Measurements from ENCODE around the gene CTSK. TPM values are rescaled to one million over a fixed set of nuclear protein-coding genes. Genes with fewer than 3 reads are reported as not detected.

Gene CTSK
- polyA plus RNA-seq, 1 of the 3 experiments (the other 2 are of a cell fraction) = 6.3 TPM

- Histone ChIP-seq H3K27ac (ENCODE audit: low read depth in 2 of 2, low read length in 1 of 2) (no peak overlapping the region), H2AFZ (ENCODE audit: low read depth) (no peak overlapping the region), H4K20me1 (ENCODE audit: insufficient read depth) (no peaks in the 10 kb centered on the region), H3F3A (replicated peaks; ENCODE audit: insufficient read depth) (peaks cover 4% of the 10 kb centered on the region), H3K9me3 (no peaks in the 10 kb centered on the region), H3K4me3 (ENCODE audit: low read depth in 2 of 2, low read length in 1 of 2) (no peak overlapping the region), H3K79me2 (ENCODE audit: insufficient read depth) (no peaks in the 10 kb centered on the region), H3K9me2 (no peaks in the 10 kb centered on the region), H3K4me1 (ENCODE audit: control insufficient read depth in 1 of 2, insufficient read depth in 2 of 2, low read depth in 1 of 2, low read length in 1 of 2) (peaks cover 0 to 5% of the 10 kb centered on the region in 2 experiments; a peak in 2 of 4 replicates), H3K4me2 (no peak overlapping the region), H3K36me3 (replicated peaks in 1 of 2; ENCODE audit: control insufficient read depth in 1 of 2, insufficient read depth in 2 of 2, low read length in 1 of 2) (no peaks in the 10 kb centered on the region), H3K27me3 (ENCODE audit: insufficient read depth) (no peaks in the 10 kb centered on the region), H3K9ac (no peak overlapping the region)
- no peak for TF ChIP-seq ELF1 (IDR thresholded peaks at IDR 0.05)
- TF ChIP-seq, protein P1, sequence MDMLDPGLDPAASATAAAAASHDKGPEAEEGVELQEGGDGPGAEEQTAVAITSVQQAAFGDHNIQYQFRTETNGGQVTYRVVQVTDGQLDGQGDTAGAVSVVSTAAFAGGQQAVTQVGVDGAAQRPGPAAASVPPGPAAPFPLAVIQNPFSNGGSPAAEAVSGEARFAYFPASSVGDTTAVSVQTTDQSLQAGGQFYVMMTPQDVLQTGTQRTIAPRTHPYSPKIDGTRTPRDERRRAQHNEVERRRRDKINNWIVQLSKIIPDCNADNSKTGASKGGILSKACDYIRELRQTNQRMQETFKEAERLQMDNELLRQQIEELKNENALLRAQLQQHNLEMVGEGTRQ (IDR thresholded peaks at IDR 0.05; ENCODE audit: borderline replicate concordance, low read depth, low read length) = no peak
- TF ChIP-seq, protein P2, sequence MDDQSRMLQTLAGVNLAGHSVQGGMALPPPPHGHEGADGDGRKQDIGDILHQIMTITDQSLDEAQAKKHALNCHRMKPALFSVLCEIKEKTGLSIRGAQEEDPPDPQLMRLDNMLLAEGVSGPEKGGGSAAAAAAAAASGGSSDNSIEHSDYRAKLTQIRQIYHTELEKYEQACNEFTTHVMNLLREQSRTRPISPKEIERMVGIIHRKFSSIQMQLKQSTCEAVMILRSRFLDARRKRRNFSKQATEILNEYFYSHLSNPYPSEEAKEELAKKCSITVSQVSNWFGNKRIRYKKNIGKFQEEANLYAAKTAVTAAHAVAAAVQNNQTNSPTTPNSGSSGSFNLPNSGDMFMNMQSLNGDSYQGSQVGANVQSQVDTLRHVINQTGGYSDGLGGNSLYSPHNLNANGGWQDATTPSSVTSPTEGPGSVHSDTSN (IDR thresholded peaks at IDR 0.05) = no peak
- no peak for TF ChIP-seq FOSL2 (IDR thresholded peaks at IDR 0.05; ENCODE audit: borderline replicate concordance, low read depth)
- TF ChIP-seq, protein P3, sequence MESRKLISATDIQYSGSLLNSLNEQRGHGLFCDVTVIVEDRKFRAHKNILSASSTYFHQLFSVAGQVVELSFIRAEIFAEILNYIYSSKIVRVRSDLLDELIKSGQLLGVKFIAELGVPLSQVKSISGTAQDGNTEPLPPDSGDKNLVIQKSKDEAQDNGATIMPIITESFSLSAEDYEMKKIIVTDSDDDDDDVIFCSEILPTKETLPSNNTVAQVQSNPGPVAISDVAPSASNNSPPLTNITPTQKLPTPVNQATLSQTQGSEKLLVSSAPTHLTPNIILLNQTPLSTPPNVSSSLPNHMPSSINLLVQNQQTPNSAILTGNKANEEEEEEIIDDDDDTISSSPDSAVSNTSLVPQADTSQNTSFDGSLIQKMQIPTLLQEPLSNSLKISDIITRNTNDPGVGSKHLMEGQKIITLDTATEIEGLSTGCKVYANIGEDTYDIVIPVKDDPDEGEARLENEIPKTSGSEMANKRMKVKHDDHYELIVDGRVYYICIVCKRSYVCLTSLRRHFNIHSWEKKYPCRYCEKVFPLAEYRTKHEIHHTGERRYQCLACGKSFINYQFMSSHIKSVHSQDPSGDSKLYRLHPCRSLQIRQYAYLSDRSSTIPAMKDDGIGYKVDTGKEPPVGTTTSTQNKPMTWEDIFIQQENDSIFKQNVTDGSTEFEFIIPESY (IDR thresholded peaks at IDR 0.05; ENCODE audit: borderline replicate concordance, low read depth) = no peak
- no peak for TF ChIP-seq JUND (IDR thresholded peaks at IDR 0.05)
- no peak for TF ChIP-seq MXI1 (IDR thresholded peaks at IDR 0.05; ENCODE audit: low read depth, low read length)
- TF ChIP-seq FOXJ3 (CRISPR knock-in tag; IDR thresholded peaks at IDR 0.05) = no peak
- no peak for TF ChIP-seq POLR2AphosphoS5 (IDR thresholded peaks at IDR 0.05; ENCODE audit: low read depth, low read length)
- 76% methylated on average over 3 of the region's 3 CpGs for WGBS (ENCODE audit: low lambda C conversion rate)
- no peak for DNase-seq
- POLR2A ChIA-PET = no interaction called here
- CTCF ChIA-PET = no interaction called here
Measured at GRCh38 chr1:150763018-150763417, 45.0 kb downstream of the CTSK start.

- Histone ChIP-seq H3K9me2 (no peaks in the 10 kb centered on the region), H3K27ac (ENCODE audit: low read depth in 2 of 2, low read length in 1 of 2) (no peak overlapping the region), H3F3A (replicated peaks; ENCODE audit: insufficient read depth) (peaks cover 4% of the 10 kb centered on the region), H3K4me2 (no peak overlapping the region), H3K9ac (no peak overlapping the region), H3K9me3 (no peaks in the 10 kb centered on the region), H3K4me3 (ENCODE audit: low read depth in 2 of 2, low read length in 1 of 2) (no peak overlapping the region), H2AFZ (ENCODE audit: low read depth) (no peak overlapping the region), H3K27me3 (ENCODE audit: insufficient read depth) (no peaks in the 10 kb centered on the region), H3K79me2 (ENCODE audit: insufficient read depth) (no peaks in the 10 kb centered on the region), H3K4me1 (ENCODE audit: control insufficient read depth in 1 of 2, insufficient read depth in 2 of 2, low read depth in 1 of 2, low read length in 1 of 2) (peaks cover 0 to 5% of the 10 kb centered on the region in 2 experiments; a peak in 2 of 4 replicates), H3K36me3 (replicated peaks in 1 of 2; ENCODE audit: control insufficient read depth in 1 of 2, insufficient read depth in 2 of 2, low read length in 1 of 2) (no peaks in the 10 kb centered on the region), H4K20me1 (ENCODE audit: insufficient read depth) (no peaks in the 10 kb centered on the region)
- 73% methylated on average over 2 of the region's 2 CpGs for WGBS (ENCODE audit: low lambda C conversion rate)
- CTCF ChIA-PET = no interaction called here
- POLR2A ChIA-PET = no interaction called here
- no peak for DNase-seq
- no peak for TF ChIP-seq POLR2AphosphoS5 (IDR thresholded peaks at IDR 0.05; ENCODE audit: low read depth, low read length)
Measured at GRCh38 chr1:150762552-150762951, 45.5 kb downstream of the CTSK start.
